Middle frontal gyrus (tissue), 1 donor: Measurements from ENCODE around the gene TMCO4.
"Not testable (repeated sequence)": the region's sequence is repeated elsewhere in the genome, so short reads cannot be mapped to it uniquely, and the experiment has no call there.

ENCODE experiments used
- DNase-seq: peaks from one replicate; pipeline ENCODE4 v3.0.0-alpha.2; 2015; ENCODE audit warnings: low spot score; ENCODE audit errors: extremely low spot score

The TMCO4 gene

GRCh38 chr1:19640363-19641316 is 159.1 kb downstream of the TMCO4 start:
- no peak for DNase-seq

DNA sequence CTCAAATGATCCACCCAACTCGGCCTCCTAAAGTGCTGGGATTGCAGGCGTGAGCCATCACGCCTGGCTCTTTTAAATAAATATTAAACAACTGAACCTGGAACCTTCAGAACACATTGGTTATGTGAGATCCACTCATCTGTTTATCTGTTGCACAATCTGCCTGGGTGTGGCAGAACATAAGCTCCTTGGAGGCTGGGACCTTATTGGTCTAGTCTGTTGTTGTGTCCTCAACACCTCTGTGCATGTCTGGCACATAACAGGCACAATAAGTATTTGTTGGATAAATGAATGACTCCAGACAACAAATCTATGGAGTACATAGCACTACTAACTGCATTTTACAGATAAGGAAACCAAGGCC is 159.7 kb downstream of the TMCO4 start:
- DNase-seq: no peak

DNA sequence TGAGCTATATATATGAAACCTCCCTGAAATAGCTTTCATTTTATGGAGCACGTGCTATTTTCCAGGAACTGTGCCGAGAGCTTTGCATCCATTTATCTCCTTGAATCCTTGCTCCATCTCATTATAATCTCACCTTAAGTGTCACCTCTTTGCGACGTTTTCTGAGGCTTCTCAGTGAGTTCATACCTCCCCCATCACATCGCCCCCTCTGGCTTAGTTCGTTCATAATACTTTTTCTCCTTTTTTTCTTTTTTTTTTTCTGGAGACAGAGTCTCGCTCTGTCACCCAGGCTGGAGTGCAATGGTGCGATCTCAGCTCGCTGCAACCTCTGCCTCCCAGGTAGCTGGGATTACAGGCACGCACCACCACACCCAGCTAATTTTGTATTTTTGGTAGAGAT is 160.5 kb downstream of the TMCO4 start:
- not testable (repeated sequence) for DNase-seq

GRCh38 chr1:19637606-19638005 is 162.1 kb downstream of the TMCO4 start:
- DNase-seq: no peak

DNA sequence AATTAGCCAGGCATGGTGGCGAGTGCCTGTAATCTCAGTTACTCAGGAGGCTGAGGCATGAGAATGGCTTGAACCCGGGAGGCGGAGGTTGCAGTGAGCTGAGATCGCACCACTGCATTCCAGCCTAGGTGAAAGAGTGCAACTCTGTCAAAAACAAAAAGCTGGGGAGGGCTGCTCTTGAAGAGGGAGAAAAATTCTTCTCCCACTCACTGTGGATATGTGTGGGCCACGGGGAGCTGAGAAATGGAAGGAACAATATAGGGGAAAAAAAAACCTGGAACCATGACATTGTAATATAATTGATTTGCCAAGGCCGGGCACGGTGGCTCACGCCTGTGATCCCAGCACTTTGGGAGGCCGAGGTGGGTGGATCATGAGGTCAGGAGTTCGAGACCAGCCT is 163.0 kb downstream of the TMCO4 start:
- DNase-seq: not testable (repeated sequence)

GRCh38 chr1:19636065-19636464 is 163.7 kb downstream of the TMCO4 start:
- no peak for DNase-seq

DNA sequence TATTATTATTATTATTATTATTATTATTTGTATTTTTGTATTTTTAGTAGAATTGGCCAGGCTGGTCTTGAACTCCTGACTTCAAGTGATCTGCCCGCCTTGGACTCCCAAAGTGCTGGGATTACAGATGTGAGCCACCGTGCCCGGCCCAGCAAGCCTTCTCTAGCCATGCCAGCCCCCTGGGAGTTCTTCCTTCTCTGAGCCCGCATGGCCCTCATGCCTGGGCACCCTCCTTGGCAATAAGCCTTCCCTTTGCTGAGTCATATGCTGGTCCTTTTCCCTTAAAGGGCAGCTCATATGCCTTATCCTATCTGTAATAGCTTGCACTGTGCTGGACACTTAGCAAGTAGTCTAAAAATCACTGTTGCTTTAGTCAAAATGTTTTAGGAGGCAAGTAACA is 164.1 kb downstream of the TMCO4 start:
- no peak for DNase-seq

GRCh38 chr1:19635064-19635463 is 164.7 kb downstream of the TMCO4 start:
- not testable (repeated sequence) for DNase-seq

DNA sequence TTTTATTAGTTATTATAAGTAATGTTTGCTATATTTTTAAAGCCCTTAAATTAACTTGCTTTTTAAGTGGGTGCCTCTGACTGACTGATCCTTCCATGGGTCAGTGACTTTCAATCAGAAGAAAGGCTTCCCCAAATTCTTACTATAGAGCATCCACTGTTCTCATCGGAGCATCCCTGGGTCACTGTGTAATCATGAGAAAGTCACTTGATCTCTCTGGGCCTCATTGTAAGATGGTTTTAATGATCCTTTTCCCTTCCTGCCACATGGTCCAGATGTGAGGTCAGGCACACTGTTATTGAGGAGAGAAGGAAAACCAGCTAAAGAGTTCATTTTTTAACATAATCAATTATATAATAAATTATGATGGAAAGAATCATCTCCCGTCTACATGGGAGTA is 166.6 kb downstream of the TMCO4 start:
- no peak for DNase-seq
